ENCODE measurements around the gene PSMA6.

GRCh38 chr14:35299708-35300107, 7.5 kb downstream of the PSMA6 start:
- TF ChIP-seq, protein P1, sequence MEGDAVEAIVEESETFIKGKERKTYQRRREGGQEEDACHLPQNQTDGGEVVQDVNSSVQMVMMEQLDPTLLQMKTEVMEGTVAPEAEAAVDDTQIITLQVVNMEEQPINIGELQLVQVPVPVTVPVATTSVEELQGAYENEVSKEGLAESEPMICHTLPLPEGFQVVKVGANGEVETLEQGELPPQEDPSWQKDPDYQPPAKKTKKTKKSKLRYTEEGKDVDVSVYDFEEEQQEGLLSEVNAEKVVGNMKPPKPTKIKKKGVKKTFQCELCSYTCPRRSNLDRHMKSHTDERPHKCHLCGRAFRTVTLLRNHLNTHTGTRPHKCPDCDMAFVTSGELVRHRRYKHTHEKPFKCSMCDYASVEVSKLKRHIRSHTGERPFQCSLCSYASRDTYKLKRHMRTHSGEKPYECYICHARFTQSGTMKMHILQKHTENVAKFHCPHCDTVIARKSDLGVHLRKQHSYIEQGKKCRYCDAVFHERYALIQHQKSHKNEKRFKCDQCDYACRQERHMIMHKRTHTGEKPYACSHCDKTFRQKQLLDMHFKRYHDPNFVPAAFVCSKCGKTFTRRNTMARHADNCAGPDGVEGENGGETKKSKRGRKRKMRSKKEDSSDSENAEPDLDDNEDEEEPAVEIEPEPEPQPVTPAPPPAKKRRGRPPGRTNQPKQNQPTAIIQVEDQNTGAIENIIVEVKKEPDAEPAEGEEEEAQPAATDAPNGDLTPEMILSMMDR (IDR thresholded peaks at IDR 0.05; ENCODE audit: low read depth, low read length, missing input control), result no peak
- no peak for TF ChIP-seq TAF1 (conservative IDR thresholded peaks at IDR 0.05)
- TF ChIP-seq MAX (IDR thresholded peaks at IDR 0.05), result no peak
